Measurements from ENCODE around the gene MAP7D2. TPM values are rescaled to one million over a fixed set of nuclear protein-coding genes. Genes with fewer than 3 reads are reported as not detected.

Gene MAP7D2
- total RNA-seq, 1 experiment from 2014 or later: 1.9 TPM

GRCh38 chrX:20139966-20140365, 23.3 kb upstream of the MAP7D2 start:
- Histone ChIP-seq H2BK12ac (ENCODE audit: insufficient read length, low read depth, low read length) (no peak overlapping the region), H3K4ac (ENCODE audit: low read depth, low read length) (no peak overlapping the region), H3K23me2 (ENCODE audit: insufficient read length, low read depth, low read length, poor library complexity, severe bottlenecking) (no peaks in the 10 kb centered on the region), H3K23ac (ENCODE audit: insufficient read length, low read depth, low read length) (no peak overlapping the region), H3K18ac (ENCODE audit: insufficient read length, low read depth, low read length) (no peak overlapping the region), H2AFZ (ENCODE audit: low read length) (no peak overlapping the region), H3K79me1 (ENCODE audit: insufficient read depth, low read depth, low read length, poor library complexity, severe bottlenecking) (no peaks in the 10 kb centered on the region), H3K27me3 (ENCODE audit: insufficient read depth, low read length) (no peaks in the 10 kb centered on the region), H3K14ac (ENCODE audit: insufficient read depth, low read length) (no peak overlapping the region), H4K5ac (ENCODE audit: insufficient read length, low read depth, low read length) (no peak overlapping the region), H4K91ac (ENCODE audit: insufficient read length, low read depth, low read length) (no peak overlapping the region), H2AK5ac (ENCODE audit: insufficient read length, low read length) (no peak overlapping the region), H3K4me1 (ENCODE audit: insufficient read depth, low read length) (no peaks in the 10 kb centered on the region), H2BK5ac (ENCODE audit: insufficient read length, low read length) (no peak overlapping the region), H3K9ac (ENCODE audit: extremely low read depth, insufficient read length, low read length) (peak overlapping the region; percentile 7), H2BK20ac (ENCODE audit: low read depth, low read length, poor library complexity, severe bottlenecking) (no peak overlapping the region), H4K8ac (replicated peaks; ENCODE audit: insufficient read length, low read depth, low read length) (no peak overlapping the region), H3K4me2 (ENCODE audit: insufficient read depth, insufficient read length, low read length) (peak overlapping the region; percentile 49), H2BK120ac (ENCODE audit: low read depth, low read length, poor library complexity, severe bottlenecking) (no peak overlapping the region), H3K56ac (ENCODE audit: insufficient read length, low read depth, low read length) (no peak overlapping the region), H3T11ph (ENCODE audit: low read length) (no peak overlapping the region), H3K27ac (ENCODE audit: insufficient read length, low read depth, low read length) (no peak overlapping the region), H3K9me3 (ENCODE audit: control insufficient read depth, low read depth, low read length) (peaks cover 8% of the 10 kb centered on the region), H3K79me2 (ENCODE audit: insufficient read depth, low read length) (peaks cover 18% of the 10 kb centered on the region), H2BK15ac (ENCODE audit: low read depth, low read length) (no peak overlapping the region), H4K20me1 (ENCODE audit: control insufficient read depth, insufficient read depth, insufficient read length) (no peaks in the 10 kb centered on the region)
- DNase-seq: no peak
- Mint-ChIP-seq H3K27me3 (ENCODE audit: low read depth) (no peaks in the 10 kb centered on the region), H3K4me3 (peak overlapping the region; percentile 89 to 90), H3K27ac (no peak overlapping the region), H3K9me3 (peaks cover 63 to 70% of the 10 kb centered on the region in 2 experiments), H3K36me3 (ENCODE audit: insufficient read depth in 1 of 3, low read depth in 3 of 3) (peaks cover 32 to 57% (median 53%) of the 10 kb centered on the region in 3 experiments), H3K4me1 (peaks cover 5 to 12% of the 10 kb centered on the region in 2 experiments)
- WGBS (ENCODE audit: extremely low coverage, insufficient read length, low lambda C conversion rate): no CpG with 5 or more reads among the region's 2 CpGs
- no peak for TF ChIP-seq CTCF (conservative IDR thresholded peaks at IDR 0.05)
